IMR-90 (cell line): Measurements from ENCODE around the gene PHEX.

ENCODE experiments used
- CEBPB ChIP-seq: IDR thresholded peaks from 2 replicates; pipeline ENCODE4 v1.6.1; 2012; ENCODE audit warnings: low read depth, low read length, improper control_type of control experiment
- MXI1 ChIP-seq: IDR thresholded peaks from 2 replicates; pipeline ENCODE4 v1.6.1; 2012; ENCODE audit warnings: low read depth, mild to moderate bottlenecking, low read length, moderate library complexity, borderline replicate concordance
- POLR2A ChIP-seq: IDR thresholded peaks from 2 replicates; pipeline ENCODE4 v1.6.1; 2012; ENCODE audit warnings: mild to moderate bottlenecking, low read depth, low read length
- RAD21 ChIP-seq: IDR thresholded peaks from 2 replicates; pipeline ENCODE4 v1.6.1; 2012; ENCODE audit warnings: low read length, improper control_type of control experiment
- RFX5 ChIP-seq: IDR thresholded peaks from 2 replicates; pipeline ENCODE4 v1.8.0; 2012; ENCODE audit warnings: low read depth, mild to moderate bottlenecking, low read length, moderate library complexity
- SMC3 ChIP-seq: fragments of 150-350 bp; IDR thresholded peaks from 2 replicates; pipeline ENCODE4 v1.6.1; 2016; ENCODE audit warnings: low read depth, mild to moderate bottlenecking, antibody characterized with exemption, low read length, moderate library complexity
- TF ChIP-seq, protein P1 (sequence below): conservative IDR thresholded peaks from 2 replicates; pipeline ENCODE4 v1.5.1; 2012; ENCODE audit warnings: mild to moderate bottlenecking, low read depth, low read length, improper control_type of control experiment

DNA sequence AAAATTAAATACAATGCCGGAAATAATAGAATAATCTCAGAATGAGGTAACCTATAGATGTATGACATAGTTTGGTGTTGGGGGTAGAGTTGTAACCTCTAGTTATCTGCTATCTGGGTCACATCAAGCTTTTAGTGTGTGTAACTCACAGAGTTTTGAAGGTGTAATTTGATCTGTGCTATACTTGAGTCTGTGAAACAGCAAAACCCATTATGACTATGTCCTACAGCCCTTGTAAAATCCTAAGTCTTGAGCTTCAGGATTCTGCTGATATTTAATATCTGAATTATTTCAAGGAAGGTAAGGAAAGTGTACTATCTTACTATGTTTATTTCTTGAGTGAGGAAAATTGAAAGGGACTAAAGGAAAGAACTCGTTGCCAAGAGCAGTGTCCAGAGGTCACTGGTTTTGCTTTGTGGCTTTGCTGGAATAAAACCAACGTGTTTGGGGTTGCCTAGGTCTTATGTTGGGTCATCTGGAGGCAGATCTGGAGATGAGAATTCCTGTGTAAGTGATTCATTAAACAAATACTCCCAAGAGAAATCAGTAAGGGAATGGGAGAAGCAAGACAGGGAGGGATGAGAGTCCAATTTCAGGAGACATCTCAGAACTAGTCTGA, 132.8 kb downstream of the PHEX start:
- TF ChIP-seq RFX5 (no peak), POLR2A (no peak), CEBPB (no peak), RAD21 (no peak), SMC3 (no peak), MXI1 (no peak)
- TF ChIP-seq, protein P1, sequence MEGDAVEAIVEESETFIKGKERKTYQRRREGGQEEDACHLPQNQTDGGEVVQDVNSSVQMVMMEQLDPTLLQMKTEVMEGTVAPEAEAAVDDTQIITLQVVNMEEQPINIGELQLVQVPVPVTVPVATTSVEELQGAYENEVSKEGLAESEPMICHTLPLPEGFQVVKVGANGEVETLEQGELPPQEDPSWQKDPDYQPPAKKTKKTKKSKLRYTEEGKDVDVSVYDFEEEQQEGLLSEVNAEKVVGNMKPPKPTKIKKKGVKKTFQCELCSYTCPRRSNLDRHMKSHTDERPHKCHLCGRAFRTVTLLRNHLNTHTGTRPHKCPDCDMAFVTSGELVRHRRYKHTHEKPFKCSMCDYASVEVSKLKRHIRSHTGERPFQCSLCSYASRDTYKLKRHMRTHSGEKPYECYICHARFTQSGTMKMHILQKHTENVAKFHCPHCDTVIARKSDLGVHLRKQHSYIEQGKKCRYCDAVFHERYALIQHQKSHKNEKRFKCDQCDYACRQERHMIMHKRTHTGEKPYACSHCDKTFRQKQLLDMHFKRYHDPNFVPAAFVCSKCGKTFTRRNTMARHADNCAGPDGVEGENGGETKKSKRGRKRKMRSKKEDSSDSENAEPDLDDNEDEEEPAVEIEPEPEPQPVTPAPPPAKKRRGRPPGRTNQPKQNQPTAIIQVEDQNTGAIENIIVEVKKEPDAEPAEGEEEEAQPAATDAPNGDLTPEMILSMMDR = no peak
